Testis (tissue), 3 donors: ENCODE data around the gene AVPI1. TPM values are rescaled to one million over a fixed set of nuclear protein-coding genes. Genes with fewer than 3 reads are reported as not detected.
A peak's percentile ranks its signal among the peaks of the same experiment; 100 is the strongest.

Experiments
- DNase-seq: peaks from one replicate; pipeline ENCODE4 v3.0.0-alpha.2; 2019
- H3K27ac ChIP-seq, 2 donors: fragments of 200-600 bp; sonication (generic); one replicate each; pipeline ENCODE4 v1.5.1; 2019
- H3K27me3 ChIP-seq: fragments of 200-600 bp; sonication (generic); one replicate; pipeline ENCODE4 v1.5.1; 2019
- H3K36me3 ChIP-seq: fragments of 200-600 bp; sonication (generic); one replicate; pipeline ENCODE4 v1.5.1; 2017; ENCODE audit warnings: low read depth; ENCODE audit errors: missing control alignments
- H3K4me1 ChIP-seq: fragments of 200-600 bp; sonication (generic); one replicate; pipeline ENCODE4 v1.5.1; 2019
- H3K4me3 ChIP-seq, 2 donors: fragments of 200-600 bp; sonication (generic); one replicate each; pipeline ENCODE4 v1.5.1; 2017 to 2019
- H3K9me3 ChIP-seq: fragments of 200-600 bp; sonication (generic); one replicate; pipeline ENCODE4 v1.5.1; 2017
- POLR2A ChIP-seq: fragments of 450-650 bp; IDR thresholded peaks from one replicate; pipeline ENCODE4 v1.6.1; 2017; ENCODE audit warnings: antibody characterized with exemption, mild to moderate bottlenecking, moderate library complexity
- WGBS, 2 donors: methylation state at CpG; one replicate each; pipeline ENCODE4 v1.1.5; 2018; 5-methylcytosine and 5-hydroxymethylcytosine counted together
- intact Hi-C: fragments of 100-400 bp; cut with DNase I; formaldehyde crosslinking; loops from one replicate; pipeline ENCODE4 v1.15.1; 2023; ENCODE audit warnings: low total_unique reads
- polyA plus RNA-seq: library from polyadenylated mRNA; stranded (reverse); fragments of 350-450 nt; fragmentation: Illumina TruSeq; extraction: RNeasy Lipid Tissue Mini Kit (QIAGEN cat#74804); gene quantifications from one replicate; pipeline ENCODE4 v1.2.3, GENCODE V29; 2014; ENCODE audit warnings: low read depth, low replicate concordance; ENCODE audit not compliant: insufficient read depth
- total RNA-seq, 2 donors: library from RNA; depleted of rRNA; stranded (reverse); fragments of >200 nt; gene quantifications; one replicate each; pipeline ENCODE4 v1.2.3, GENCODE V29; 2016
- TF ChIP-seq, protein P1 (sequence below), 3 experiments: fragments of 450-650 bp in 2 of 3; fragments of 200-600 bp in 1 of 3; sonication (generic) in 1 of 3; IDR thresholded peaks; one replicate each; pipeline ENCODE4 v1.5.1; 2016 to 2019; ENCODE audit warnings: antibody characterized with exemption in 3 of 3, mild to moderate bottlenecking in 2 of 3, moderate library complexity in 1 of 3

AVPI1 gene
- total and polyA plus RNA-seq, 3 donors from 2014 or later: 23.0 to 28.3 (median 26.4) TPM

DNA sequence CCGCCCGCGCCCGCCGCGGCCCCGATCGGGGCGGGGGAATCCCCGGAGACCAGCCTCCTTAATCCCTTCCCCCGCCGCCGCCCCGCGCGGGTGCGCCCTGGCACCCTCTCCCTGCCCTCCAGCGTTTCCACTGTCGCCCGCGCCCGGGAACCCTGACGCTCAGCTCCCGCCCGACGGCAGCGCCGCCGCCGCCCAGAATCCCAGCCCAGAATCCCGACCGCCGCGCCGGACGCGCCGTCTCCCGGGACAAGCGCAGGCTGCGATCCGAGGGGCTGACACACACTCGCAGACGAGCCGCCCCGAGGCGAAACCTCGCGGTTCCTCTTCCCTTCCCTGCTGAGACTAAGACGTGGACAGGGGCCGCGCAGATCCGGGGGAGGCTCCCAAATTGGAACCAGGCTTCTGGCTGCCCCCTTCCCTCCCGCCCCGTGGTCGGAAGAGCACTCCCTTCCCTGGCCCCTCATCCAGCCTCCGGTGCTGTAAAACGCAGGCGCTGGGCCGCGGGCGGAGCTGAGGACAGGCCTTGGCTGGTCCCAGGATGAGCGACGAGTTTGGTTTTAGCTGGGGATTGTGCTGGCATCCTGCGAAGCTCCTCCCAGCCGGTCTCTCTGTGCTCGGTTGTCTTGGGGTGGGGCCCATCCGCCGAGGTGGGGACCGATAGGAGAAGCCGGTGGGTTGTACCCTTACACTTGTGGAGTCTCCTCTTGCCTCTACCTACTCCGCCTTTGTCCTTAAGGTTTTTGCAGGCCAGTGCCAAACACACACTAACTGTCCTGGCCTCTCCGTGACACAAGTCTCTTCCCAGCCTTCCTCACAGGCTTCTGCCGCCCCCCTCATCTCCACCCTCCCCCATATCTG, 27.6 kb upstream of the AVPI1 start:
- TF ChIP-seq, protein P1, sequence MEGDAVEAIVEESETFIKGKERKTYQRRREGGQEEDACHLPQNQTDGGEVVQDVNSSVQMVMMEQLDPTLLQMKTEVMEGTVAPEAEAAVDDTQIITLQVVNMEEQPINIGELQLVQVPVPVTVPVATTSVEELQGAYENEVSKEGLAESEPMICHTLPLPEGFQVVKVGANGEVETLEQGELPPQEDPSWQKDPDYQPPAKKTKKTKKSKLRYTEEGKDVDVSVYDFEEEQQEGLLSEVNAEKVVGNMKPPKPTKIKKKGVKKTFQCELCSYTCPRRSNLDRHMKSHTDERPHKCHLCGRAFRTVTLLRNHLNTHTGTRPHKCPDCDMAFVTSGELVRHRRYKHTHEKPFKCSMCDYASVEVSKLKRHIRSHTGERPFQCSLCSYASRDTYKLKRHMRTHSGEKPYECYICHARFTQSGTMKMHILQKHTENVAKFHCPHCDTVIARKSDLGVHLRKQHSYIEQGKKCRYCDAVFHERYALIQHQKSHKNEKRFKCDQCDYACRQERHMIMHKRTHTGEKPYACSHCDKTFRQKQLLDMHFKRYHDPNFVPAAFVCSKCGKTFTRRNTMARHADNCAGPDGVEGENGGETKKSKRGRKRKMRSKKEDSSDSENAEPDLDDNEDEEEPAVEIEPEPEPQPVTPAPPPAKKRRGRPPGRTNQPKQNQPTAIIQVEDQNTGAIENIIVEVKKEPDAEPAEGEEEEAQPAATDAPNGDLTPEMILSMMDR (IDR thresholded peaks at IDR 0.05): no peak
- TF ChIP-seq POLR2A: peak; percentile 33
- peak; percentile 80 for DNase-seq
- peak overlapping the region; percentile 97 to 98 for H3K27ac ChIP-seq
- peak overlapping the region; percentile 69 to 75 for H3K4me3 ChIP-seq
- no peaks in the 10 kb centered on the region for H3K9me3 ChIP-seq
- intact Hi-C loops: no loop called here
- H3K4me1 ChIP-seq: peaks cover 33% of the 10 kb centered on the region
- no peaks in the 10 kb centered on the region for H3K27me3 ChIP-seq
- H3K36me3 ChIP-seq: no peaks in the 10 kb centered on the region
- WGBS, 2 donors: 3 to 5% methylated on average over 19 to 54 of the region's 74 CpGs

DNA sequence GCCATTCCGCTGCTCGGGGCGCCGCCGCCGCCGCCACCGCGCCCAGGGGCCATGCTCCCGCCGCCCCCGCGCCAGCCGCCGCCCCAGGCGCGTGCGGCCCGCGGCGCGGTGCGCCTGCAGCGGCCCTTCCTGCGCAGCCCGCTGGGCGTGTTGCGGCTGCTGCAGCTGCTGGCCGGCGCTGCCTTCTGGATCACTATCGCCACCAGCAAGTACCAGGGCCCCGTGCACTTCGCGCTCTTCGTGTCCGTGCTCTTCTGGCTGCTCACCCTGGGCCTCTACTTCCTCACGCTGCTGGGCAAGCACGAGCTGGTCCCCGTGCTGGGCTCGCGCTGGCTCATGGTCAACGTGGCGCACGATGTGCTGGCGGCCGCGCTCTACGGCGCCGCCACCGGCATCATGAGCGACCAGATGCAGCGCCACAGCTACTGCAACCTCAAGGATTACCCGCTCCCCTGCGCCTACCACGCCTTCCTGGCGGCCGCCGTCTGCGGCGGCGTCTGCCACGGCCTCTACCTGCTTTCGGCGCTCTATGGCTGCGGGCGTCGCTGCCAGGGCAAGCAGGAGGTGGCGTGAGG, 26.9 kb upstream of the AVPI1 start:
- no peaks in the 10 kb centered on the region for H3K27me3 ChIP-seq
- no peaks in the 10 kb centered on the region for H3K9me3 ChIP-seq
- no peaks in the 10 kb centered on the region for H3K36me3 ChIP-seq
- 0% methylated on average over 15 to 25 of the region's 69 CpGs for WGBS, 2 donors
- peak overlapping the region; percentile 69 to 75 for H3K4me3 ChIP-seq
- peak; percentile 83 for DNase-seq
- H3K27ac ChIP-seq: peak overlapping the region; percentile 97 to 98
- TF ChIP-seq POLR2A: no peak
- TF ChIP-seq, protein P1 (IDR thresholded peaks at IDR 0.05): no peak
- peaks cover 27% of the 10 kb centered on the region for H3K4me1 ChIP-seq
- intact Hi-C loops: no loop called here

DNA sequence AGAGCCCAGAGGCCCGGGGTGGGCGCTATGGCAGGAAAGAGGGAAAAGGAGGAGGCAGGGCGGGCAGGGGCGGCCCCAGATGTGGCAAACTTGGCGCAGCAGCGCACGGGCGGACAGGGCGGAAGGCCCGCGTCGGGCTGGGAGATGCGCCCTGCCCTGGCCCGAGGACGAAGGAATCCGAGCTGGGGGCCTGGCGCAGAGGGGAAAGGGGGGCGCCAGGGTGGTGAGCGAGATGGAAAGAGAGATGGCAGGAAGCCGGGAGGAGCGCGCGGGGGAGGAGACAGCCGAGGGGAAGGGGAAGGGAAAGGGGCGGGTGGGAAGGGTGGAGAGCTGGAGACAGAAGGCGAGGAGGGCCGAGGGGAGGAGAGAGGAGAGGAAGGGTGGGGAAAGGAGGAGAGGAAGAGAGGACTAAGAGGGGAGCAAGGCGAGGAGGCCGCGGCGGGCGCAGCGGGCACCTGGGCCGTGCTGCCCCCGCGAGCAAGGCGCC, 26.3 kb upstream of the AVPI1 start, which contains the start of gene MARVELD1:
Gene MARVELD1, plus strand, starts transcription at position 392 of the 487 bp plus-strand sequence. CDS start 147 bp downstream, outside the sequence.
- peak within 1 kb of the TSS; percentile 69 to 75 for H3K4me3 ChIP-seq

DNA sequence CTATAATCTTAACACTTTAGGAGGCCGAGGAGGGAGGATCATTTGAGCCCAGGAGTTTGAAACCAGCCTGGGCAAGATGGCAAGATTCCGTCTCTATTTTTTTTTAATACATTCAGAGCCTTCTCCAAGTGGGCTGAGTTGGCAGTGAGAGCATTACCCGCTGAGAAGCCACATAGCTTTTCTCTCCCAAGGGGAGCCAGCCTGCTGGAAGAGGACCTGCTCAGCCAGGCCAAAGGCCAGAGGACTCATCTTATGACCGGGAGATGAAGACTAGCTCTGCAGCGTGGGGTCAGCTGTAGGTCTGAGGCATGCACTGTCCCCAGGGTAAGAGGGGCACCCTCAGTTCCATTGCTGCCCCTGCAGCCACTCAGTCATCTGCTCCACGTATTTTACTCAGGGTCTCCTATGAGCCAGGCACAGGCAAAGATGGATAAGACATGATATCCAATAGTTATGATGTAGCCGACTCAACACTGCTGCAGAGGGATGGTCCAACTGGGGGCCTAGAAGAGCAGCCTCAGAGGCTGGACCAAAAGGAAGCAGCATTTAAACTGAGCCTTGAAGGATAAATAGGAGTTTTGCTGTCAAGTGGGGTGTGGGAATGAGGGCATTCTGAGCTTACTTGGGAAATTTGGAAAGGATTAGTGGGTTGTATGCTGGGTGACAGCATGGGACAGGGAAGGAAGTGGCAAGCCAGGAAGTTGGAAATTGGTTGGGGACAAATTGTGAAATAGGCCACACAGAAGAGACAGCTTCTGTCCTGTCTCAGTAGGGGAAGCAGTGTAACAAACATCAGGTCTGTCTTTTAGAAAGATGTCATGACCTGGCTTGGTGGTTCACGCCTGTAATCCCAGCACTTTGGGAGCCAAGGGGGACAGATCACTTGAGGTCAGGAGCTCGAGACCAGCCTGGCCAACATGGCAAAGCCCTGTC, 24.9 kb upstream of the AVPI1 start:
- 75 to 91% methylated on average over 8 to 9 of the region's 9 CpGs for WGBS, 2 donors

More for the DNA sequence above, 26.3 kb upstream of the AVPI1 start, which contains the start of gene MARVELD1:
- Histone ChIP-seq H3K9me3 (no peaks in the 10 kb centered on the region), H3K4me1 (peaks cover 22% of the 10 kb centered on the region), H3K27ac (peak within 1 kb of the TSS; percentile 97 to 98), H3K27me3 (no peaks in the 10 kb centered on the region), H3K36me3 (no peaks in the 10 kb centered on the region)
- no peak for TF ChIP-seq POLR2A
- TF ChIP-seq, protein P1 (IDR thresholded peaks at IDR 0.05): no peak
- WGBS, 2 donors: 0 to 1% methylated on average over 37 of the region's 37 CpGs
- peak; percentile 68 for DNase-seq
- intact Hi-C loops: no loop called here

More for the DNA sequence above, 24.9 kb upstream of the AVPI1 start:
- H3K36me3 ChIP-seq: no peaks in the 10 kb centered on the region
- intact Hi-C loops: no loop called here
- TF ChIP-seq POLR2A: no peak
- TF ChIP-seq, protein P1 (IDR thresholded peaks at IDR 0.05): no peak
- DNase-seq: no peak
- no peak overlapping the region for H3K4me3 ChIP-seq
- H3K27me3 ChIP-seq: no peaks in the 10 kb centered on the region
- peak overlapping the region in 1 of 2 donors; percentile 98 for H3K27ac ChIP-seq
- peaks cover 19% of the 10 kb centered on the region for H3K4me1 ChIP-seq
- no peaks in the 10 kb centered on the region for H3K9me3 ChIP-seq
